Liver (tissue), 9 donors: ENCODE data around the gene ZNF217. TPM values are rescaled to one million over a fixed set of nuclear protein-coding genes. Genes with fewer than 3 reads are reported as not detected.
"Not testable (repeated sequence)": the region's sequence is repeated elsewhere in the genome, so short reads cannot be mapped to it uniquely, and the experiment has no call there.

Experiments used
- DNase-seq: peaks from one replicate; pipeline ENCODE4 v3.0.0-alpha.2; 2017; ENCODE audit warnings: low spot score
- H3K27ac ChIP-seq, 2 donors: one replicate each; pipeline ENCODE4 v1.7.0; 2013; ENCODE audit warnings: inconsistent platforms in 2 of 2, low read length in 2 of 2, control low read depth in 1 of 2, low read depth in 1 of 2, mild to moderate bottlenecking in 1 of 2
- H3K27me3 ChIP-seq, 4 donors: one replicate each; pipeline versions ENCODE4 v1.6.1 to v1.7.0; 2013; ENCODE audit warnings: low read length in 3 of 4, inconsistent platforms in 1 of 4, mild to moderate bottlenecking in 1 of 4, moderate library complexity in 1 of 4; ENCODE audit not compliant: control insufficient read depth in 4 of 4, insufficient read depth in 4 of 4
- H3K36me3 ChIP-seq, 4 donors: one replicate each; pipeline versions ENCODE4 v1.6.1 to v1.7.0; 2013; ENCODE audit warnings: low read length in 3 of 4, mild to moderate bottlenecking in 3 of 4, low read depth in 1 of 4, moderate library complexity in 1 of 4; ENCODE audit not compliant: control insufficient read depth in 4 of 4, insufficient read depth in 3 of 4
- H3K4me1 ChIP-seq, 4 donors: one replicate each; pipeline versions ENCODE4 v1.6.1 to v1.7.0; 2013; ENCODE audit warnings: low read length in 3 of 4, mild to moderate bottlenecking in 3 of 4, moderate library complexity in 1 of 4; ENCODE audit not compliant: control insufficient read depth in 4 of 4, insufficient read depth in 4 of 4
- H3K4me3 ChIP-seq, 3 donors: one replicate each; pipeline versions ENCODE4 v1.6.1 to v1.7.0; 2013; ENCODE audit warnings: low read length in 3 of 3, control low read depth in 1 of 3, low read depth in 1 of 3, mild to moderate bottlenecking in 1 of 3
- H3K9ac ChIP-seq, 2 donors: one replicate each; pipeline ENCODE4 v1.7.0; 2013; ENCODE audit warnings: low read length in 2 of 2, mild to moderate bottlenecking in 2 of 2, moderate library complexity in 2 of 2, control low read depth in 1 of 2, low read depth in 1 of 2
- H3K9me3 ChIP-seq, 4 donors: one replicate each; pipeline versions ENCODE4 v1.6.1 to v1.7.0; 2013; ENCODE audit warnings: low read length in 3 of 4; ENCODE audit not compliant: control insufficient read depth in 4 of 4
- ATF3 ChIP-seq: IDR thresholded peaks from 2 replicates; pipeline ENCODE4 v1.6.1; 2016; ENCODE audit warnings: antibody characterized with exemption
- CTCF ChIP-seq: fragments of 150-350 bp; IDR thresholded peaks from 2 replicates; pipeline ENCODE4 v1.5.1; 2017; ENCODE audit warnings: improper control_type of control experiment, low read depth, low read length; ENCODE audit not compliant: missing input control
- EGR1 ChIP-seq, 2 donors: IDR thresholded peaks; 2 replicates each; pipeline ENCODE4 v1.6.1; 2016 to 2018; ENCODE audit warnings: antibody characterized with exemption in 2 of 2, low read depth in 2 of 2
- FOXA1 ChIP-seq: IDR thresholded peaks from 2 replicates; pipeline ENCODE4 v1.6.1; 2016; ENCODE audit warnings: antibody characterized with exemption
- FOXA2 ChIP-seq: IDR thresholded peaks from 2 replicates; pipeline ENCODE4 v1.6.1; 2016; ENCODE audit warnings: antibody characterized with exemption
- GABPA ChIP-seq, 2 donors: IDR thresholded peaks in 1 of 2; conservative IDR thresholded peaks in 1 of 2; 2 replicates each; pipeline ENCODE4 v1.6.1; 2016; ENCODE audit warnings: antibody characterized with exemption in 2 of 2, mild to moderate bottlenecking in 1 of 2, moderate library complexity in 1 of 2
- HNF4A ChIP-seq, 2 donors: conservative IDR thresholded peaks; 2 replicates each; pipeline ENCODE4 v1.6.1; 2016; ENCODE audit warnings: antibody characterized with exemption in 2 of 2, mild to moderate bottlenecking in 2 of 2
- HNF4G ChIP-seq: IDR thresholded peaks from 2 replicates; pipeline ENCODE4 v1.6.1; 2016; ENCODE audit warnings: antibody characterized with exemption
- JUND ChIP-seq, 2 donors: IDR thresholded peaks; 2 replicates each; pipeline ENCODE4 v1.6.1; 2016; ENCODE audit warnings: antibody characterized with exemption in 2 of 2
- MAX ChIP-seq: IDR thresholded peaks from 2 replicates; pipeline ENCODE4 v1.6.1; 2016; ENCODE audit warnings: antibody characterized with exemption
- NR2F2 ChIP-seq: IDR thresholded peaks from 2 replicates; pipeline ENCODE4 v1.6.1; 2016; ENCODE audit warnings: antibody characterized with exemption
- RAD21 ChIP-seq, 2 donors: IDR thresholded peaks; 2 replicates each; pipeline ENCODE4 v1.6.1; 2016; ENCODE audit warnings: antibody characterized with exemption in 2 of 2, mild to moderate bottlenecking in 2 of 2
- REST ChIP-seq: IDR thresholded peaks from 2 replicates; pipeline ENCODE4 v1.6.1; 2016; ENCODE audit warnings: antibody characterized with exemption, mild to moderate bottlenecking
- RXRA ChIP-seq, 2 donors: IDR thresholded peaks; 2 replicates each; pipeline ENCODE4 v1.6.1; 2017 to 2018; ENCODE audit warnings: antibody characterized with exemption in 2 of 2, mild to moderate bottlenecking in 1 of 2
- SP1 ChIP-seq: IDR thresholded peaks from 2 replicates; pipeline ENCODE4 v1.6.1; 2018; ENCODE audit warnings: antibody characterized with exemption, mild to moderate bottlenecking
- TAF1 ChIP-seq: conservative IDR thresholded peaks from 2 replicates; pipeline ENCODE4 v1.6.1; 2016; ENCODE audit warnings: antibody characterized with exemption, mild to moderate bottlenecking
- YY1 ChIP-seq: IDR thresholded peaks from 2 replicates; pipeline ENCODE4 v1.6.1; 2016; ENCODE audit warnings: antibody characterized with exemption, mild to moderate bottlenecking
- ZBTB33 ChIP-seq: IDR thresholded peaks from 2 replicates; pipeline ENCODE4 v1.6.1; 2016; ENCODE audit warnings: antibody characterized with exemption
- WGBS: extraction: QIAGEN DNeasy Blood & Tissue Kit; methylation state at CpG from one replicate; pipeline ENCODE4 v1.1.7; 2013; 5-methylcytosine and 5-hydroxymethylcytosine counted together
- polyA plus RNA-seq, 2 donors: library from polyadenylated mRNA; stranded (reverse) in 1 of 2; unstranded in 1 of 2; fragments of 200-250 nt in 1 of 2; fragments of >200 nt in 1 of 2; fragmentation: Nextera tagmentation in 1 of 2; extraction: Ambion mirVana in 1 of 2; gene quantifications; one replicate each; pipeline versions ENCODE4 v1.2.1 to v1.2.3, GENCODE V29; 2013 to 2015
- total RNA-seq, 2 donors: library from RNA; depleted of rRNA; stranded (reverse); fragments of >200 nt; gene quantifications; one replicate each; pipeline ENCODE4 v1.2.3, GENCODE V29; 2014
- donor health status: healthy.
- donor health status: healthy.
- donor health status: healthy.
- donor health status: healthy.
- donor health status: healthy.

Gene ZNF217
- total and polyA plus RNA-seq, 4 donors, result 4.2 to 16.3 (median 11.2) TPM

- DNase-seq, result no peak
- Histone ChIP-seq H3K27me3 (no peaks in the 10 kb centered on the region), H3K4me1 (peaks cover 0 to 5% (median 0%) of the 10 kb centered on the region in 4 donors), H3K27ac (no peak overlapping the region), H3K9me3 (no peaks in the 10 kb centered on the region), H3K36me3 (no peaks in the 10 kb centered on the region), H3K4me3 (no peak overlapping the region), H3K9ac (no peak overlapping the region)
- 93% methylated on average over 5 of the region's 5 CpGs for WGBS
- TF ChIP-seq MAX (no peak), CTCF (no peak), JUND (IDR thresholded peaks at IDR 0.05) (no peak), TAF1 (no peak), NR2F2 (no peak), EGR1 (IDR thresholded peaks at IDR 0.05; ENCODE audit: low read depth in 2 of 2) (no peak), HNF4G (no peak), GABPA (IDR thresholded peaks at IDR 0.05 in 1 of 2, conservative IDR thresholded peaks at IDR 0.05 in 1 of 2) (no peak), FOXA2 (no peak), RAD21 (IDR thresholded peaks at IDR 0.05) (no peak)
These were observed 35.8 kb upstream of the ZNF217 start for GRCh38 chr20:53629436-53629835.

- not testable (repeated sequence) for H3K27me3 ChIP-seq, DNase-seq, H3K4me3 ChIP-seq, H3K4me1 ChIP-seq, H3K9me3 ChIP-seq, H3K9ac ChIP-seq, H3K27ac ChIP-seq, H3K36me3 ChIP-seq
- 94% methylated on average over 6 of the region's 6 CpGs for WGBS
These were observed 35.1 kb upstream of the ZNF217 start for GRCh38 chr20:53628758-53629157.

- Histone ChIP-seq H3K9me3 (no peaks in the 10 kb centered on the region), H3K4me1 (peaks cover 0 to 8% (median 4%) of the 10 kb centered on the region in 4 donors), H3K27me3 (no peaks in the 10 kb centered on the region), H3K4me3 (no peak overlapping the region), H3K9ac (no peak overlapping the region), H3K27ac (no peak overlapping the region), H3K36me3 (no peaks in the 10 kb centered on the region)
- DNase-seq, result no peak
- TF ChIP-seq HNF4A (conservative IDR thresholded peaks at IDR 0.05) (no peak), CTCF (no peak), ZBTB33 (no peak), GABPA (IDR thresholded peaks at IDR 0.05 in 1 of 2, conservative IDR thresholded peaks at IDR 0.05 in 1 of 2) (no peak), FOXA2 (no peak), NR2F2 (no peak), MAX (no peak), FOXA1 (no peak), ATF3 (no peak), EGR1 (IDR thresholded peaks at IDR 0.05; ENCODE audit: low read depth in 2 of 2) (no peak), TAF1 (no peak), RXRA (IDR thresholded peaks at IDR 0.05) (no peak), YY1 (no peak), SP1 (no peak), REST (no peak), RAD21 (IDR thresholded peaks at IDR 0.05) (no peak), HNF4G (no peak), JUND (IDR thresholded peaks at IDR 0.05) (no peak)
- WGBS, result 98% methylated on average over 6 of the region's 6 CpGs
These were observed 34.4 kb upstream of the ZNF217 start for GRCh38 chr20:53628076-53628475.
